Lower leg skin (tissue), 3 donors: ENCODE measurements around the gene ROBO1.

Experiments used
- CTCF ChIP-seq, 3 donors: fragments of 450-650 bp; IDR thresholded peaks; one replicate each; pipeline ENCODE4 v1.5.1; 2016; ENCODE audit warnings: antibody characterized with exemption in 3 of 3, mild to moderate bottlenecking in 3 of 3, moderate library complexity in 2 of 3
- POLR2A ChIP-seq, 2 donors: fragments of 450-650 bp; IDR thresholded peaks; one replicate each; pipeline ENCODE4 v1.6.1; 2016 to 2017; ENCODE audit warnings: antibody characterized with exemption in 2 of 2, mild to moderate bottlenecking in 1 of 2, moderate library complexity in 1 of 2

GRCh38 chr3:79200456-79200855 is 567.3 kb downstream of the ROBO1 start:
- TF ChIP-seq POLR2A (IDR thresholded peaks at IDR 0.05) (no peak), CTCF (IDR thresholded peaks at IDR 0.05) (no peak)
